Lung (tissue), 12 donors: ENCODE data around the gene RAB29. TPM values are rescaled to one million over a fixed set of nuclear protein-coding genes. Genes with fewer than 3 reads are reported as not detected.

Source experiments
- ATAC-seq: fragments of 200-7000 bp; cut with Tn5 transposase; one replicate; pipeline ENCODE4 v1.9.1; 2020; ENCODE audit warnings: moderate number of reproducible peaks; ENCODE audit not compliant: insufficient read depth, low FRiP score
- DNase-seq, 3 donors: peaks; one replicate each; pipeline ENCODE4 v3.0.0-alpha.2; 2013 to 2017
- H3K27ac ChIP-seq, 2 donors: one replicate each; pipeline ENCODE4 v1.5.1; 2013; ENCODE audit warnings: mild to moderate bottlenecking in 2 of 2, moderate library complexity in 2 of 2, control low read depth in 1 of 2, inconsistent platforms in 1 of 2, low read depth in 1 of 2, low read length in 1 of 2
- H3K27me3 ChIP-seq, 3 donors: one replicate each; pipeline ENCODE4 v1.5.1; 2013; ENCODE audit warnings: low read length in 2 of 3; ENCODE audit not compliant: control insufficient read depth in 3 of 3, insufficient read depth in 3 of 3
- H3K36me3 ChIP-seq, 4 donors: one replicate each; pipeline ENCODE4 v1.5.1; 2013; ENCODE audit warnings: low read length in 4 of 4, mild to moderate bottlenecking in 1 of 4, moderate library complexity in 1 of 4; ENCODE audit not compliant: control insufficient read depth in 4 of 4, insufficient read depth in 4 of 4
- H3K4me1 ChIP-seq, 5 donors: one replicate each; pipeline ENCODE4 v1.5.1; 2013; ENCODE audit warnings: low read length in 5 of 5, mild to moderate bottlenecking in 2 of 5, moderate library complexity in 1 of 5; ENCODE audit not compliant: control insufficient read depth in 5 of 5, insufficient read depth in 5 of 5
- H3K4me3 ChIP-seq: one replicate; pipeline ENCODE4 v1.5.1; 2013; ENCODE audit warnings: mild to moderate bottlenecking, control low read depth, moderate library complexity
- H3K9ac ChIP-seq, 2 donors: one replicate each; pipeline ENCODE4 v1.5.1; 2013; ENCODE audit warnings: low read length in 2 of 2, control low read depth in 1 of 2; ENCODE audit not compliant: insufficient read depth in 1 of 2
- H3K9me3 ChIP-seq, 4 donors: one replicate each; pipeline ENCODE4 v1.5.1; 2013; ENCODE audit warnings: low read length in 3 of 4, mild to moderate bottlenecking in 1 of 4, moderate library complexity in 1 of 4; ENCODE audit not compliant: control insufficient read depth in 4 of 4, insufficient read depth in 3 of 4
- CTCF ChIP-seq: IDR thresholded peaks from 2 replicates; pipeline ENCODE4 v1.5.1; 2012; ENCODE audit warnings: mild to moderate bottlenecking; ENCODE audit errors: control extremely low read depth, extremely low read depth
- WGBS, 2 donors: extraction: QIAGEN DNeasy Blood & Tissue Kit; methylation state at CpG; one replicate each; pipeline ENCODE4 v1.1.7; 2013; 5-methylcytosine and 5-hydroxymethylcytosine counted together
- polyA plus RNA-seq, 2 donors: library from polyadenylated mRNA; stranded (reverse); fragments of 200-250 nt; gene quantifications; one replicate each; pipeline ENCODE4 v1.2.1, GENCODE V29; 2013
- total RNA-seq, 2 donors: library from RNA; depleted of rRNA in 1 of 2; stranded (reverse); fragments of >200 nt in 1 of 2; gene quantifications; one replicate each; pipeline ENCODE4 v1.2.1, GENCODE V29; 2014 to 2021
- donor health status: control.
- donor health status: control.
- donor health status: Bipolar disorder and iron deficiency.
- donor health status: healthy.
- donor health status: DM: yes; HTN: yes; CAD: no.

The RAB29 gene
- total and polyA plus RNA-seq, 4 donors: 8.7 to 20.0 (median 15.5) TPM

GRCh38 chr1:205797168-205797567 lies 21.9 kb upstream of the RAB29 start:
- no peaks in the 10 kb centered on the region for H3K9me3 ChIP-seq
- DNase-seq (no peak), ATAC-seq (no peak)
- no peak overlapping the region for H3K4me3 ChIP-seq
- no peaks in the 10 kb centered on the region for H3K27me3 ChIP-seq
- no peak overlapping the region for H3K9ac ChIP-seq
- TF ChIP-seq CTCF: no peak
- peaks cover 14 to 46% (median 30%) of the 10 kb centered on the region in 4 donors for H3K36me3 ChIP-seq
- H3K4me1 ChIP-seq: peaks cover 0 to 11% (median 0%) of the 10 kb centered on the region in 5 donors
- no peak overlapping the region for H3K27ac ChIP-seq
- 93 to 96% methylated on average over 2 of the region's 2 CpGs for WGBS, 2 donors

GRCh38 chr1:205794011-205794730 lies 18.9 kb upstream of the RAB29 start:
- Histone ChIP-seq H3K4me1 (no peaks in the 10 kb centered on the region), H3K4me3 (no peak overlapping the region), H3K27me3 (no peaks in the 10 kb centered on the region), H3K27ac (no peak overlapping the region), H3K9me3 (no peaks in the 10 kb centered on the region), H3K9ac (no peak overlapping the region), H3K36me3 (peaks cover 23 to 44% (median 33%) of the 10 kb centered on the region in 4 donors)
- ATAC-seq (no peak), DNase-seq (no peak)
- no peak for TF ChIP-seq CTCF
- WGBS, 2 donors: 47 to 65% methylated on average over 5 of the region's 5 CpGs

- ATAC-seq (no peak), DNase-seq (no peak)
- H3K9ac ChIP-seq: no peak overlapping the region
- peaks cover 22 to 37% (median 28%) of the 10 kb centered on the region in 4 donors for H3K36me3 ChIP-seq
- no peaks in the 10 kb centered on the region for H3K27me3 ChIP-seq
- no peak overlapping the region for H3K27ac ChIP-seq
- no peaks in the 10 kb centered on the region for H3K9me3 ChIP-seq
- no peak overlapping the region for H3K4me3 ChIP-seq
- WGBS, 2 donors: 65 to 85% methylated on average over 6 of the region's 6 CpGs
- TF ChIP-seq CTCF: no peak
- no peaks in the 10 kb centered on the region for H3K4me1 ChIP-seq
Observed at GRCh38 chr1:205792961-205793673, 17.8 kb upstream of the RAB29 start.
